Activated CD8-positive, alpha-beta memory T cell treated with anti-CD3 and anti-CD28 coated beads, Interleukin-2, amount 50 U/mL, for 48 hours (primary cell): ENCODE data around the gene MCAT.
"Not testable (repeated sequence)": the region's sequence is repeated elsewhere in the genome, so short reads cannot be mapped to it uniquely, and the experiment has no call there.

ENCODE experiments used
- DNase-seq: peaks from one replicate; pipeline ENCODE4 v3.0.0-alpha.2; 2020

The MCAT gene

DNA sequence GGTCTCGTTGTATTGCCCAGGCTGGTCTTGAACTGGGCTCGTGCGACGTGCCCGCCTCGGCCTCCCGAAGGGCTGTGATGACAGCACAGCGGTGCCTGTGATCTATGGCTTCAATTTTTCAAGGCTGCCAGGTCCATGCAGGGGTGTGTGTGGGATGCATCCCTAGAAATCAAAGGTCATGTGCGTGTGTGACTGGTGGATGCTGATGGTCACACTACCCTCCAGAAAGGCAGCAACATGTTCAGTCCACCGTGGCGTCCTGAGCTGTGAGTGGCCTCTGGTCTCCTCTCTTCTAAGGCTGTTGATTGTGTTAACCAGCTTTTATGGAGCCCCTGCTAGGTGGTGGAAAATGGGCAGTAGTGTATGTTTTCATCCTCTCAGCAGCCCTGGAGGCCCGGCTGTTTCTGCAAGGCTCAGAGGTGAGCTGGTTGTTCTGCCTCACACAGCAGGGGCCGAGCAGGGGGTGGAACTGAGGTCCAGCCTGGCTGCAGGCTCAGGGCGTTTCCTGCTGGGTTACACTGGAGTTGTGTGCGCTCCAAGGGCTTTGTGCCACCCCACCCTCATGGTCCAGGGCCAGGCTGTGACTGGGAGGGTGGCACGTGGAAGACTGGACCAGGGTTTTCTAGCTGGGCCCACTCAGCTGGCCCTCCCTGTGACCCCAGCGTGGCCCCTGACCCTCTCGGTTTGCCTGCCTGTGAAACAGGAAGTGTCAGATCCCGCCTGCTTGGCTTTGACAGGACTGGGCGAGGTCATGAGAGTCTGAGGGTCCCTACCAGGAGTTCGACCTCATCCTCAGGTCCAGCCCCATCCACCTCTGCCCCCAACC, 25.0 kb downstream of the MCAT start:
- DNase-seq: no peak

GRCh38 chr22:43116932-43117331, 26.3 kb downstream of the MCAT start:
- no peak for DNase-seq

GRCh38 chr22:43114958-43115357, 28.2 kb downstream of the MCAT start:
- DNase-seq: no peak

- DNase-seq: no peak
These were observed 29.5 kb downstream of the MCAT start for GRCh38 chr22:43113526-43114251.

- DNase-seq: peak; percentile 67
These were observed 32.1 kb downstream of the MCAT start for GRCh38 chr22:43110927-43111623.

GRCh38 chr22:43110444-43110926, 32.7 kb downstream of the MCAT start, which contains the start of gene BIK:
Gene BIK (plus strand): TSS chr22:43110750. CDS start chr22:43124023, 13,273 bp downstream.
- peak; percentile 75 for DNase-seq

DNA sequence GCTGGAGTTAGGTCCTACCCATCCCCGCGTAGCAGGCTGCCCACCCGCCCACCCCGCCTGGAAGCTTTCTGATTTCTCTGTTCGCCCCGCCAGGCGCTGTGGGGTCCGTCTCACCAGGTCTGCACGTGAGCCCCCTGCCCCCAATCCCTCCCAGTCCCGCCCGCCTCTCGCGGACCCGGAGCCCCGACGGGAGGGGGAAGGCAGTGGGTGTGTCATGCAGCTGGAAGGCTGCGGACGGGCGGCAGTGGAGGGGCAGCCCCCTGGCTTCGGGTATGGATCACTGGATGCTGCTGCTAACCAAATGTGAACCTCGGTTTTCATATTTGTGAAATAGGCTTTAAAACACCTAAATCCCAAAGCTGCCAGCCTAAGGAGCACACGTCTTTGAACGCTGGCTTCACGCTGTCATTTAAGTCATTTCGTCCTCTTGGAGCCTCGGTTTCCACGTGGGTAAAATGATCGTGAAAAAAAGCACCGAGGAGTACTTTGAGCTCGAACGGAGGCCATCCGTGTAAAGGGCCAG, 33.2 kb downstream of the MCAT start:
- DNase-seq: no peak

- no peak for DNase-seq
These were observed 33.7 kb downstream of the MCAT start for GRCh38 chr22:43109511-43109910.

DNA sequence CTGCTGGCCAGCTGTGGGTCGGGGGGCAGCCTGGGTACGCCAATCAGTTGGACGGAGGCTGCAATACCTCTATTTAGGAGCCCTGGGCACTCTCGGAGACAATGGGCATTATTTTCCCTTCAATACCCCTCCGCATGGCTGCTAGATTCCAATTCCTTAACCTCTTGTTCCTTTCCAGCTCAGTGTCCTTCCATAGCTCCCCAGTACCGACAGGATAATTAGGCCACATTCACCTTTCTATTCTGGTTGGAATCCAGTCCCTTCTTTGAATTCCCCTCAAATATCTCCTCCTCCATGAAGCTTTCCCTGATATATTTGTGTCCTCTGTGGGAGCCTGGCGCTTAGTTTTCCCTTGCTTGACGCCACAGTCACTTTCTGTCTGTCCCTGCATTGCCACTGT, 36.9 kb downstream of the MCAT start:
- DNase-seq: no peak

DNA sequence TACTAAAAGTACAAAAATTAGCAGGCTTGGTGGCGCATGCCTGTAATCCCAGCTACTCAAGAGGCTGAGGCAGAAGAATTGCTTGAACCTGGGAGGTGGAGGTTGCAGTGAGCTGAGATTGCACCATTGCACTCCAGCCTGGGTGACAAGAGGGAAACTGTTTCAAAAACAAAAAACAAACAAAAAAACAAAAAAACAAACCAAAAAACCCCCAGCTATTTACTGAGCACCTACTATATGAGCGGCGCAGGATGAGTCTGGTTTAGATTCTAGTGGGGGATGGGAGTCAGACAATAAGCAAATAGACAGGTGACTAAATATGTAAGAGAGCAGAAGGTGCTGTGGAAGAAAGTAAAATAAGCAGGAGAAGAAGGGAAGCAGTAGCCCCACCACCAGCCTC, 38.2 kb downstream of the MCAT start:
- not testable (repeated sequence) for DNase-seq

DNA sequence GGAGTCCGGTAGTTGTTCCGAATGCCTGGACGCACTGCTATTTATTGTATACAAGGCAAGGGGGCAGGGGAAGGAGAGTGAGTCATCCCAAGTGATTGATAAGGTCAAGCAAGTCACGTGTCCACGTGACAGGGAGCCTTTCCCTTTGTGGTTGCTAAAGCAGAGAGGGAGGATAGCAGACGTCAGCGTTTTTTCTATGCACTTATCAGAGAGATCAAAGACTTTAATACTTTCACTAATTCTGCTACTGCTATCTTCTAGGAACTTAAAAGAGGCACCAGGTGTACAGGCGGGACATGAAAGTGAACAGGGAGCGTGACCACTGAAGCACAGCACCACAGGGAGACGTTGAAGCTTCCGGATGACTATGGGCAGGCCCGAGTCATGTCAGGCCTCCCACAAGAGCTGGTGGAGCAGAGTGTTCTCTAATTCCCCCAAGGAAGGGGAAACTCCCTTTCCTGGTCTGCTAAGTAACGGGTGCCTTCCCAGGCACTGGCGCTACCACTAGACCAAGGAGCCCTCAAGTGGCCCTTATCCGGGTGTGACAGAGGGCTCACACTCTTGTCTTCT, 39.1 kb downstream of the MCAT start:
- not testable (repeated sequence) for DNase-seq

DNA sequence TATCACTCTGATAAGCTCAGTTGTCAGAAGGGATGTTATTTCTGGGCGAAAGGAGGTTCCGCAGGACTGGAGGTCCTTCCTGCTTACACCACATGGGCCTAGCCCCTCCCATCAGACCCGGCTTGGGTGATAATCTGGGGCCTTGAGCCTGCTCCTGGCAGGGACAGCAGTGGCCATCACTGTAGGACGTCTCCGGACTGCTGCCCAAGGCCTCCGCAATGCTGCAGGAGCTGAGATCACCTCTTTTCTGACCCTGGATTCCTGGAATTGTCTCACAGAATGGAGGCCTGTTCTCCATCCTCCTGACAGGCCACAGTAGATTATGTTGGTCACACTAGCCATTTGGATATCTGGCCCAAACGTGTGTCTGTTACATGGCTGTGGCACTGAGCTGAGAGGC, 41.9 kb downstream of the MCAT start:
- DNase-seq: no peak

GRCh38 chr22:43100225-43100624, 43.0 kb downstream of the MCAT start:
- DNase-seq: no peak

- DNase-seq: no peak
These were observed 44.1 kb downstream of the MCAT start for GRCh38 chr22:43099095-43099494.

- DNase-seq: no peak
These were observed 44.8 kb downstream of the MCAT start for GRCh38 chr22:43098356-43098755.

DNA sequence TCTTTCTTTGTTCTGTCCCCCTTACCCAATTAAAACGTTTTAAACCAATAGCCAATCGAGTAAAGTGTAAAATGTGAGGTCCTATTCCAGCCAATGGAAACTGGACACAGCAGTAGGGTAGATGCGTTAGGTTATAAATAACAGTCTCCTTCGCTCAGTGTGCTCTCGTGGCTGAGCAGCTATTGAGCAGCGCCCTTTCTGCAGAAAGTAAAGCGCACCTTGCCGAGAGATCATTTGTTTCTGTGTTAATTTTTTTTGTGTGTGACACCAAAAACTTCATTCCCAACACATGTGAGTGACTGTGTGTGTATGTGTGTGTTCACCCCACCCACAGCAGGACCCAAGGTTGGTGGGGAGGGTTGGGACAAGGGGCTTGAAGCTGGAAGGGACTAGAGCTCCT, 46.8 kb downstream of the MCAT start:
- no peak for DNase-seq

DNA sequence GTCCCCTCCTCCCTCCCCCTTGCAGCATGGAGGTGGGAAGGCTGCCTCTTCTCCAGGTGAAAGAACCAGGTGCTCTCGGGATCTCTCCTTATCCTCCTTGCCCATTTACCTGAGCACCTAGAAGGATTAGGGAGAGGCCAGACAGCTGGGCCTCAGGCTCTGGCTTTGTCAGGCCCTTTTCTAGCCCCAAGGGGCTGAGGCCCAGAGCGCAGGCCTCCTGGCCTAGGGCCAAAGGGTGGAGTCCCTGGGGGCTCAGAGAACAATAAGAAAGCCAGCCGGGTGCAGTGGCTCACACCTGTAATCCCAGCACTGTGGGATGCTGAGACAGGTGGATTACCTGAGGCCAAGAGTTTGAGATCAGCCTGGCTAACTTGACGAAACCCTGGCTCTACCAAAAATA, 48.6 kb downstream of the MCAT start:
- no peak for DNase-seq

- no peak for DNase-seq
These were observed 49.1 kb downstream of the MCAT start for GRCh38 chr22:43094085-43094484.

DNA sequence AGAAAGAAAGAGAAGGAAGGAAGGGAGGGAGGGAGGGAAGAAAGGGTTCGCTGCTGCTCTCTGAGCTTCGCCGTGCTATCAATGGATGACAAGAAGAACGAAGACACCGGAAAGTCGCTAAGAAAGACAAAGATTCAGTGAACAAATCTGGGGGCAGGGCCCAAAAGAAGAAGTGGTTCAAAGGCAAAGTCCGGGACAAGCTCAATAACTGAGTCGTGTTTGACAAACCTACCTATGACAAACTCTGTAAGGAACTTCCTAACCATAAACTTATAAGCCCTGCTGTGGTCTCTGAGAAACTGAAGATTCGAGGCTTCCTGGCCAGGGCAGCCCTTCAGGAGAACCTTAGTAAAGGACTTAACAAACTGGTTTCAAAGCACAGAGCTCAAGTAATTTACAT, 51.1 kb downstream of the MCAT start:
- DNase-seq: no peak

GRCh38 chr22:43090130-43090789, 52.9 kb downstream of the MCAT start:
- peak; percentile 66 for DNase-seq

DNA sequence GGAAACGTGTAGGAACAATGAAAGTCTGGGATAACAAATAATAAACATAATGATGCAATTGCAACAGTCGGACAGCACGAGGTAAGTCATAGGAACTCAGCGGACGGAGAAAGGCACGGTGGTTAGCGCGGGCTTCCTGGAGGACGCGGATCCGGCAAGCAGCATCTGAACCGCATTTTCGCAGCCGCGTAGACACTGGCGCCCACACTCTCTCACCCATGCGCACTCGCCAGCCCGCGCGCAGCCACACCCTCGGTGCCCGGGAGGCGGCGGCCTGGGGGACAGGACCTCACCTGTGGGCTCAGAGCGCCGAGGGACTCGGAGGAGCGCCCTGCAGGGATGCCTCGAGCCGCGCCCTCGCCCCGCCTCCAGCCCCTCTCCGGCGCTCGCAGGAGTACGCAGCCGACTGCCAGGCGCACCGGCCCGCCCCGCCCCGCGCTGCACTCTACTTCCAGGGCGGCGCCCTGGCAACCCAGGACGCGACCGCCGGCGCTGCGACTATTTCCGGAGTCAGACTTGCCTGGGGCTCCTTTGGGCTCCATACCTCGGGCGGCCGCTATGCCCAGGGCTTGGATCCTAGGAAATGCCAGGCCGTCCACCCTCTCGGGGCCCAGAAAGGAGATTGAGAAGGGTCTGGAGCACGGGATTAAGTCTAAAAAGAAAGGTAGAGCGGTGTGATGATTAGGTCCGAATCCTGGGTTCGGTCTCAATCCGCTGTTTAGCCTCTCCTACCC, 54.0 kb downstream of the MCAT start, which contains the start of gene TTLL1:
TTLL1 (minus strand) TSS at position 408 of the 734 bp plus-strand sequence. CDS start 13,805 bp downstream, outside the sequence.
- peak; percentile 94 for DNase-seq
